DOHH2 (cell line): Measurements from ENCODE around the gene HEATR9.

ENCODE experiments used
- H3F3A ChIP-seq: fragments of 200-600 bp; sonication (generic), shearing (Covaris generic); 2 replicates; pipeline ENCODE4 v1.6.0; 2016; ENCODE audit warnings: antibody characterized with exemption, mild to moderate bottlenecking; ENCODE audit not compliant: control insufficient read depth, insufficient read depth
- H3K27ac ChIP-seq: fragments of 200-600 bp; sonication (generic); 2 replicates; pipeline ENCODE4 v1.5.1; 2014; ENCODE audit warnings: low read depth, mild to moderate bottlenecking, low read length, moderate library complexity
- H3K27me3 ChIP-seq: fragments of 200-600 bp; sonication (generic); 2 replicates; pipeline ENCODE4 v1.6.1; 2014; ENCODE audit warnings: mild to moderate bottlenecking, low read length, mixed read lengths; ENCODE audit not compliant: control insufficient read depth
- H3K36me3 ChIP-seq: fragments of 200-600 bp; sonication (generic); 2 replicates; pipeline ENCODE4 v1.6.1; 2014; ENCODE audit warnings: mild to moderate bottlenecking, low read length, moderate library complexity, mixed read lengths; ENCODE audit not compliant: control insufficient read depth
- H3K4me1 ChIP-seq: fragments of 200-600 bp; sonication (generic); 2 replicates; pipeline ENCODE4 v1.6.1; 2014; ENCODE audit warnings: mild to moderate bottlenecking, low read length, mixed read lengths; ENCODE audit not compliant: control insufficient read depth
- H3K4me2 ChIP-seq: fragments of 200-600 bp; sonication (generic); 2 replicates; pipeline ENCODE4 v1.6.0; 2014; ENCODE audit warnings: mild to moderate bottlenecking, low read length, moderate library complexity
- H3K4me3 ChIP-seq: fragments of 200-600 bp; sonication (generic); 2 replicates; pipeline ENCODE4 v1.5.1; 2014; ENCODE audit warnings: mild to moderate bottlenecking, low read length, mixed read lengths
- H3K79me2 ChIP-seq: fragments of 200-600 bp; sonication (generic); 2 replicates; pipeline ENCODE4 v1.6.1; 2014; ENCODE audit warnings: mild to moderate bottlenecking, low read length, mixed read lengths; ENCODE audit not compliant: control insufficient read depth
- H3K9me2 ChIP-seq: fragments of 200-600 bp; sonication (generic); replicated peaks from 2 replicates; pipeline ENCODE4 v1.6.1; 2014; ENCODE audit warnings: mild to moderate bottlenecking, low read length, mixed read lengths; ENCODE audit not compliant: control insufficient read depth
- H3K9me3 ChIP-seq: fragments of 200-600 bp; sonication (generic); 2 replicates; pipeline ENCODE4 v1.6.1; 2014; ENCODE audit warnings: antibody characterized with exemption, low read length, mixed read lengths; ENCODE audit not compliant: control insufficient read depth, insufficient read depth
- H4K20me1 ChIP-seq: fragments of 200-600 bp; sonication (generic); 2 replicates; pipeline ENCODE4 v1.6.0; 2014; ENCODE audit warnings: low read depth, mild to moderate bottlenecking, antibody characterized with exemption, low read length, moderate library complexity; ENCODE audit not compliant: control insufficient read depth, insufficient read depth
- EZH2phosphoT487 ChIP-seq: fragments of 200-600 bp; sonication (generic); IDR thresholded peaks from 2 replicates; pipeline ENCODE4 v1.6.1; 2017; ENCODE audit warnings: borderline replicate concordance, mild to moderate bottlenecking, antibody characterized with exemption, low read length, moderate library complexity, mixed read lengths
- TF ChIP-seq, protein P1 (sequence below): fragments of 200-600 bp; sonication (generic); IDR thresholded peaks from one replicate; pipeline ENCODE4 v1.5.1; 2014; ENCODE audit warnings: antibody characterized with exemption, mild to moderate bottlenecking, low read depth, low read length; ENCODE audit not compliant: poor library complexity, severe bottlenecking

The HEATR9 gene

GRCh38 chr17:35893751-35894150, 25.1 kb upstream of the HEATR9 start:
- H3K4me1 ChIP-seq: no peaks in the 10 kb centered on the region
- H3K4me3 ChIP-seq: no peak overlapping the region
- H3F3A ChIP-seq: no peaks in the 10 kb centered on the region
- peaks cover 2% of the 10 kb centered on the region; the same call in 1 of the 2 replicates for H4K20me1 ChIP-seq
- TF ChIP-seq, protein P1, sequence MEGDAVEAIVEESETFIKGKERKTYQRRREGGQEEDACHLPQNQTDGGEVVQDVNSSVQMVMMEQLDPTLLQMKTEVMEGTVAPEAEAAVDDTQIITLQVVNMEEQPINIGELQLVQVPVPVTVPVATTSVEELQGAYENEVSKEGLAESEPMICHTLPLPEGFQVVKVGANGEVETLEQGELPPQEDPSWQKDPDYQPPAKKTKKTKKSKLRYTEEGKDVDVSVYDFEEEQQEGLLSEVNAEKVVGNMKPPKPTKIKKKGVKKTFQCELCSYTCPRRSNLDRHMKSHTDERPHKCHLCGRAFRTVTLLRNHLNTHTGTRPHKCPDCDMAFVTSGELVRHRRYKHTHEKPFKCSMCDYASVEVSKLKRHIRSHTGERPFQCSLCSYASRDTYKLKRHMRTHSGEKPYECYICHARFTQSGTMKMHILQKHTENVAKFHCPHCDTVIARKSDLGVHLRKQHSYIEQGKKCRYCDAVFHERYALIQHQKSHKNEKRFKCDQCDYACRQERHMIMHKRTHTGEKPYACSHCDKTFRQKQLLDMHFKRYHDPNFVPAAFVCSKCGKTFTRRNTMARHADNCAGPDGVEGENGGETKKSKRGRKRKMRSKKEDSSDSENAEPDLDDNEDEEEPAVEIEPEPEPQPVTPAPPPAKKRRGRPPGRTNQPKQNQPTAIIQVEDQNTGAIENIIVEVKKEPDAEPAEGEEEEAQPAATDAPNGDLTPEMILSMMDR: no peak
- TF ChIP-seq EZH2phosphoT487: no peak
- no peaks in the 10 kb centered on the region for H3K79me2 ChIP-seq
- H3K9me2 ChIP-seq: no peaks in the 10 kb centered on the region
- H3K9me3 ChIP-seq: no peaks in the 10 kb centered on the region
- H3K4me2 ChIP-seq: no peak overlapping the region
- H3K27me3 ChIP-seq: no peaks in the 10 kb centered on the region
- H3K27ac ChIP-seq: no peak overlapping the region
- no peaks in the 10 kb centered on the region for H3K36me3 ChIP-seq

DNA sequence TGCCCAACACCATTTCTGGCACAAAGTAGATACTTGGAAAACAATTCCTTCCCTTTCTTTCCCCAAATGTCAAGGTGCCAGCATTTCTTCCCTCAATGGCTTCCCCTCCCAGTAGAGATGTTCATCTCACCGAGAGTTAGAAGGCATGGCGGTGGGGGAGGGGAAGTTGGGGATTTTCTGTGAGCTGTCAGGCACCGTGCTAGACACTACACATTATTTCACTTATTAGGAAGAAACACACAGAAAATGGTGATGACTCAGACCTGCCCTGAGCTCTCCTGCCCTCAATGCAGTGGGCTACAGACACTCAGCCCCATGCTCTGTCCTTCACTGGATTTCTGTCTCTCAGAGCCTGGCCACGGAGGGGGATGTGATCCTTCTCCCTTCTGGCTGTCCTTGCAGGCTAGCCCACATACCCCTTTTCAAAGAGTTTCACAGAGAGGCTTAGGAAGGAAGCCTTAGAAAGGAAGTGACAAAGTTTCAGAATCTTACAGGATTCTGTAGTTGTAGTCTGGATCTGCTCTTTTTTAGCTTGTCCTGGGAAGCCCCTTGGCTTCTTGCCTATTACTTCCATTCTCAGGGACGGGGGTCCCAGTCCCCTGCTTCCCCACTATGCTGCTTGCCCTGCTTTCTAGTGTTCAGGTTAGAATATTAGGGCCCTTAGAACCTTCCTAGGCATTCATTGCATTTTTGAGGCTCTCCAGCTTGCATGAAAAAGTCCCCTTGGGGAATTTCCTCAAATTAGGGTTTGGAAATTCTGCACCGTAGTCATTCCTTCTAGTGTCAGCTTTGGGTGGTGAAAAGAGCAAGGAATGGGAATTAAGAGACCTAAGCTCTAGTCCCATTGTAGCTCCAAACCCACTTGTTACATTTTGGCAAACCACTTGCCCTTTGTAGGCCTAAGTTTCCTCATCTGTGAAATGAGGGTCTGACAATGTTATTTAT, 23.7 kb upstream of the HEATR9 start:
- H3K4me1 ChIP-seq: no peaks in the 10 kb centered on the region
- no peaks in the 10 kb centered on the region for H3K9me2 ChIP-seq
- H3K4me2 ChIP-seq: no peak overlapping the region
- no peaks in the 10 kb centered on the region for H3F3A ChIP-seq
- H3K36me3 ChIP-seq: no peaks in the 10 kb centered on the region
- H3K27ac ChIP-seq: no peak overlapping the region
- no peaks in the 10 kb centered on the region for H3K79me2 ChIP-seq
- H4K20me1 ChIP-seq: peaks cover 2% of the 10 kb centered on the region; the same call in 1 of the 2 replicates
- no peaks in the 10 kb centered on the region for H3K9me3 ChIP-seq
- no peaks in the 10 kb centered on the region for H3K27me3 ChIP-seq
- H3K4me3 ChIP-seq: no peak overlapping the region
- TF ChIP-seq, protein P1: no peak
- no peak for TF ChIP-seq EZH2phosphoT487

DNA sequence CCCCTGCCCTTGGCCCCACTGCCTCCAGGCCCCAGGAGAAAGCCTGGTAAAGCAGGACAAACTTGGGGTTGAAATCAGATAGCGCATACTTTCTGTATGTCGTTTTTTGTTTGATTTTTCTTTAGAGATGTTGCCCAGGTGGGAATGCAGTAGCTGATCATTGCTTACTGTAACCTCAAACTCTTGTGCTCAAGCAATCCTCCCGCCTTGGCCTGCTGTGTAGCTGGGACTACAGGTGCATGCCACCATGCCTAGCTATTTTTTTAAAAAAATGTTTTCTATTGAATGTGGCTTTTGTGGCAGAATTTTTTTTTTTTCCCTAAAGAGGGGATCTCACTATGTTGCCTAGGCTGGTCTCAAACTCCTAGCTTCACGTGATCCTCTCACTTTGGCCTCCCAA, 22.6 kb upstream of the HEATR9 start:
- no peak overlapping the region for H3K4me3 ChIP-seq
- no peak for TF ChIP-seq EZH2phosphoT487
- TF ChIP-seq, protein P1: no peak
- H3K79me2 ChIP-seq: no peaks in the 10 kb centered on the region
- peaks cover 2% of the 10 kb centered on the region; the same call in 1 of the 2 replicates for H4K20me1 ChIP-seq
- no peak overlapping the region for H3K27ac ChIP-seq
- no peak overlapping the region for H3K4me2 ChIP-seq
- no peaks in the 10 kb centered on the region for H3F3A ChIP-seq
- no peaks in the 10 kb centered on the region for H3K4me1 ChIP-seq
- H3K9me2 ChIP-seq: no peaks in the 10 kb centered on the region
- H3K9me3 ChIP-seq: no peaks in the 10 kb centered on the region
- H3K36me3 ChIP-seq: no peaks in the 10 kb centered on the region
- H3K27me3 ChIP-seq: no peaks in the 10 kb centered on the region
